ENCODE results near the gene CRYBG2. TPM values are rescaled to one million over a fixed set of nuclear protein-coding genes. Genes with fewer than 3 reads are reported as not detected.

CRYBG2 gene
- total RNA-seq, 4 donors from 2014 or later: not detected

DNA sequence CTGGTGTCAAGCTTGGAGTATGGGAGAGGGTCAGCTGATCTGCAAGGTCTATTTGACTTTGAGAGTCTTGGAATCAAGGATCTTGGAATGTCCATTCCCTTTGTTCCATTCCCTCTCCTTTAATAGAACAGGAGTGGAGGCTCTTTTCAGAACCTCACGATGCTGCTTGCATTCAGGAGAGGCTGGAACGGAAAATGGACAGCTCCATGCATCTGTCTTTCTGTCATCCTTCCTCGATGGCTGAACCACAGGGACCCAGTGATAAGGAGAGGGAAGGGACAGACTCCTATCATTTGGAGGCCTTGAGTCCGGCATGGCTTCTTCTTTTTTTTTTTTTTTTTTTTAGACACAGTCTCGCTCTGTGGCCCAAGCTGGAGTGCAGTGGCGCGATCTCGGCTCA lies 41.8 kb upstream of the CRYBG2 start:
- no peak for TF ChIP-seq POLR2A (IDR thresholded peaks at IDR 0.05)
- TF ChIP-seq, protein P1, sequence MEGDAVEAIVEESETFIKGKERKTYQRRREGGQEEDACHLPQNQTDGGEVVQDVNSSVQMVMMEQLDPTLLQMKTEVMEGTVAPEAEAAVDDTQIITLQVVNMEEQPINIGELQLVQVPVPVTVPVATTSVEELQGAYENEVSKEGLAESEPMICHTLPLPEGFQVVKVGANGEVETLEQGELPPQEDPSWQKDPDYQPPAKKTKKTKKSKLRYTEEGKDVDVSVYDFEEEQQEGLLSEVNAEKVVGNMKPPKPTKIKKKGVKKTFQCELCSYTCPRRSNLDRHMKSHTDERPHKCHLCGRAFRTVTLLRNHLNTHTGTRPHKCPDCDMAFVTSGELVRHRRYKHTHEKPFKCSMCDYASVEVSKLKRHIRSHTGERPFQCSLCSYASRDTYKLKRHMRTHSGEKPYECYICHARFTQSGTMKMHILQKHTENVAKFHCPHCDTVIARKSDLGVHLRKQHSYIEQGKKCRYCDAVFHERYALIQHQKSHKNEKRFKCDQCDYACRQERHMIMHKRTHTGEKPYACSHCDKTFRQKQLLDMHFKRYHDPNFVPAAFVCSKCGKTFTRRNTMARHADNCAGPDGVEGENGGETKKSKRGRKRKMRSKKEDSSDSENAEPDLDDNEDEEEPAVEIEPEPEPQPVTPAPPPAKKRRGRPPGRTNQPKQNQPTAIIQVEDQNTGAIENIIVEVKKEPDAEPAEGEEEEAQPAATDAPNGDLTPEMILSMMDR (IDR thresholded peaks at IDR 0.05 in 4 of 5, conservative IDR thresholded peaks at IDR 0.05 in 1 of 5): no peak
- Histone ChIP-seq H3K4me1 (no peaks in the 10 kb centered on the region), H3K36me3 (no peaks in the 10 kb centered on the region), H3K27me3 (no peaks in the 10 kb centered on the region), H3K9me3 (no peaks in the 10 kb centered on the region), H3K4me3 (no peak overlapping the region), H3K27ac (no peak overlapping the region)
- intact Hi-C loops (cut with DNase I; ENCODE audit: low total_unique reads): no loop called here
- ATAC-seq (no peak), DNase-seq (no peak)
- in situ Hi-C loops (cut with MboI; ENCODE audit: low sequenced_read_pairs in 4 of 4): no loop called here

DNA sequence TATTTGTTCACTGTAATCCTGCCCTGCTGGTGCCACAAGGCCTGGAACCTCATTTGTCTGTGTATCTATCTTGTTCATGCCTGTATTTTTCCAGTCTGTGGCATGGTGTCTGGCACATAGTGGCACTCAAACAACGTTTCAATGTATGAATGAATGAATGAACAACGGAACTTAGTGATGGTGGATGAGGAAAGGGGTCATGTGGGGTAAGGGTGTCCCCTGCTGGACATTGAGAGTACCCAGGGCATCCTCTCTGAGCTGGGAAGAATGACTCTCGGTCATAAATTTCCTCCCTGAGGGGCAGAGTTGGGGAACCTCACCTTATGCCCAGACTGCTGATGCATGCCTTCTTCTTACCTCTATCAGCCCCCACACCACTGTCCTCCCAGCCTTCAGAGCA lies 37.5 kb upstream of the CRYBG2 start:
- intact Hi-C loops (cut with DNase I; ENCODE audit: low total_unique reads) (no loop called here), in situ Hi-C loops (cut with MboI; ENCODE audit: low sequenced_read_pairs in 4 of 4) (no loop called here)
- no peaks in the 10 kb centered on the region for H3K4me1 ChIP-seq
- DNase-seq: no peak
- peaks cover 0 to 6% (median 5%) of the 10 kb centered on the region in 3 donors for H3K27me3 ChIP-seq
- no peak overlapping the region for H3K27ac ChIP-seq
- H3K4me3 ChIP-seq: no peak overlapping the region
- H3K36me3 ChIP-seq: no peaks in the 10 kb centered on the region
- TF ChIP-seq POLR2A (IDR thresholded peaks at IDR 0.05): no peak
- TF ChIP-seq, protein P1 (IDR thresholded peaks at IDR 0.05 in 4 of 5, conservative IDR thresholded peaks at IDR 0.05 in 1 of 5): no peak
- no peak for ATAC-seq
- no peaks in the 10 kb centered on the region for H3K9me3 ChIP-seq

DNA sequence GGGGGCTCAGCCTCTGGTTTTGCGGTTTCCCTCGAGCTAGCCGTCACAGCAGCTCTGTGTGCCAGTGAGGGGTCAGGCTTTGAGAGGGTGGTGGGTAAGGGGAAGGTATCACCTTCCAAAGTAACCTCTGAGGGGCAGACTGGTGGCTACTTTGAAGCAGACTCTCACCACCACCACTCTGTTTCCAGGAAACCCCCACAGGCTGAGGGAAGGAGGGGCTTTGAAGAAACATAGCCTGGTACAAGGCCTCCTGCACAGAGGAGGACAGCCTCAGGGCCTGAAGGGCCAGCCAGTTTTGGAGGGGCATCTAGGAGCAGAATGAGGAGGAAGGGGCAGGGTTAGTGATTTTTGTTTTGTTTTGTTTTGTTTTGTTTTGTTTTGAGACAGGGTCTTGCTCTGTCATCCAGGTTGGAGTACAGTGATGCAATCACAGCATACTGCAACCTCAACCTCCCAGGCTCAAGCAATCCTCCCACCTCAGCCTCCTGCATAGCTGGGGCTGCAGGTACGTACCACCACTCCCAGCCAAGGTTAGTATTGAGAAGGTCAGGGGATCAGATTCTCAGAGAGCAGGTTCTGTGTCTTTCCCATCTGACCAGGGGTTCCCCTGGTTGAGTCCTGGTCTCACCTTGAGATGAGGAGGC lies 35.8 kb upstream of the CRYBG2 start:
- intact Hi-C loops (cut with DNase I; ENCODE audit: low total_unique reads) (no loop called here), in situ Hi-C loops (cut with MboI; ENCODE audit: low sequenced_read_pairs in 4 of 4) (no loop called here)
- TF ChIP-seq, protein P1 (IDR thresholded peaks at IDR 0.05 in 4 of 5, conservative IDR thresholded peaks at IDR 0.05 in 1 of 5): no peak
- no peak for TF ChIP-seq POLR2A (IDR thresholded peaks at IDR 0.05)

DNA sequence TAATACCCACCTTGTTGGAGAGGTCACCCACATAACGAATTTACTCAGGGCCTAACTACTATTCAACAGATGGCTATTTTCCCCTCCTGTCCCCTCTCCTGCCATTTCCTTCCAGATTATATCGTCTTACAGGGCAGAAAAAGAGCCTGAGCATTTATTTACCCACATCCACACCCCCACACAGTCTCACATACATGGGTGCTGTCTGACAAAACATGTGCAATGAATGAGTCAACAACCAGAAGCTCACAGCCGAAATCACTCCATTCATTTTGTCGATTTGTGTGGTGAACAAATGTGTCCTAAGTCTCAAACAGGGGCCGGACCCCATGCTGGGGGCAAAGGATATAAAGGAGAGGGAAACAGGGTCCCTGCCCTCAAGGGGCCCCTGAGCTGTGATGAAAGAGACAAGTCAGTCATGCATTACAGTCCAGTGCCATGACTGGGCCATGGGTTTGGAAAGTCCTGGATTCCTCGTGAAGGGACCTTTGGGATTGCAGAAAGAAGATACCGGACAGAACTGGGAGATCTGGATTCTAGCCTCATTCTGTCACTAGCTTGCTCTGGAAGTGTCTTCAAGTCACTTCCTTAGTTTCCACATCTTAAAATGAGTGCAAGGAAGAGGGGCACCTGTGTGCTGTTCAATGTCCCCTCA lies 35.0 kb upstream of the CRYBG2 start:
- H3K9me3 ChIP-seq: no peaks in the 10 kb centered on the region
- no peak overlapping the region for H3K4me3 ChIP-seq
- DNase-seq: no peak
- H3K27ac ChIP-seq: no peak overlapping the region
- H3K4me1 ChIP-seq: no peaks in the 10 kb centered on the region
- H3K36me3 ChIP-seq: no peaks in the 10 kb centered on the region
- no peak for ATAC-seq
- TF ChIP-seq, protein P1 (IDR thresholded peaks at IDR 0.05 in 4 of 5, conservative IDR thresholded peaks at IDR 0.05 in 1 of 5): no peak
- no peak for TF ChIP-seq POLR2A (IDR thresholded peaks at IDR 0.05)
- intact Hi-C loops (cut with DNase I; ENCODE audit: low total_unique reads): no loop called here
- peaks cover 0 to 10% (median 6%) of the 10 kb centered on the region in 3 donors for H3K27me3 ChIP-seq
- in situ Hi-C loops (cut with MboI; ENCODE audit: low sequenced_read_pairs in 4 of 4): no loop called here

More for the DNA sequence above, 35.8 kb upstream of the CRYBG2 start:
- H3K27me3 ChIP-seq: peaks cover 0 to 10% (median 6%) of the 10 kb centered on the region in 3 donors
- no peaks in the 10 kb centered on the region for H3K9me3 ChIP-seq
- no peaks in the 10 kb centered on the region for H3K4me1 ChIP-seq
- DNase-seq (no peak), ATAC-seq (no peak)
- no peak overlapping the region for H3K27ac ChIP-seq
- H3K4me3 ChIP-seq: no peak overlapping the region
- no peaks in the 10 kb centered on the region for H3K36me3 ChIP-seq

All from gastrocnemius medialis (tissue), 4 donors.